IPS-NIHi11 (cell line): ENCODE data around the gene PKD1L1.
"Not testable (repeated sequence)": the region's sequence is repeated elsewhere in the genome, so short reads cannot be mapped to it uniquely, and the experiment has no call there.

Experiments
- DNase-seq: peaks from one replicate; pipeline ENCODE4 v3.0.0; 2012; ENCODE audit warnings: mixed read lengths, low spot score

The PKD1L1 gene, protein sequence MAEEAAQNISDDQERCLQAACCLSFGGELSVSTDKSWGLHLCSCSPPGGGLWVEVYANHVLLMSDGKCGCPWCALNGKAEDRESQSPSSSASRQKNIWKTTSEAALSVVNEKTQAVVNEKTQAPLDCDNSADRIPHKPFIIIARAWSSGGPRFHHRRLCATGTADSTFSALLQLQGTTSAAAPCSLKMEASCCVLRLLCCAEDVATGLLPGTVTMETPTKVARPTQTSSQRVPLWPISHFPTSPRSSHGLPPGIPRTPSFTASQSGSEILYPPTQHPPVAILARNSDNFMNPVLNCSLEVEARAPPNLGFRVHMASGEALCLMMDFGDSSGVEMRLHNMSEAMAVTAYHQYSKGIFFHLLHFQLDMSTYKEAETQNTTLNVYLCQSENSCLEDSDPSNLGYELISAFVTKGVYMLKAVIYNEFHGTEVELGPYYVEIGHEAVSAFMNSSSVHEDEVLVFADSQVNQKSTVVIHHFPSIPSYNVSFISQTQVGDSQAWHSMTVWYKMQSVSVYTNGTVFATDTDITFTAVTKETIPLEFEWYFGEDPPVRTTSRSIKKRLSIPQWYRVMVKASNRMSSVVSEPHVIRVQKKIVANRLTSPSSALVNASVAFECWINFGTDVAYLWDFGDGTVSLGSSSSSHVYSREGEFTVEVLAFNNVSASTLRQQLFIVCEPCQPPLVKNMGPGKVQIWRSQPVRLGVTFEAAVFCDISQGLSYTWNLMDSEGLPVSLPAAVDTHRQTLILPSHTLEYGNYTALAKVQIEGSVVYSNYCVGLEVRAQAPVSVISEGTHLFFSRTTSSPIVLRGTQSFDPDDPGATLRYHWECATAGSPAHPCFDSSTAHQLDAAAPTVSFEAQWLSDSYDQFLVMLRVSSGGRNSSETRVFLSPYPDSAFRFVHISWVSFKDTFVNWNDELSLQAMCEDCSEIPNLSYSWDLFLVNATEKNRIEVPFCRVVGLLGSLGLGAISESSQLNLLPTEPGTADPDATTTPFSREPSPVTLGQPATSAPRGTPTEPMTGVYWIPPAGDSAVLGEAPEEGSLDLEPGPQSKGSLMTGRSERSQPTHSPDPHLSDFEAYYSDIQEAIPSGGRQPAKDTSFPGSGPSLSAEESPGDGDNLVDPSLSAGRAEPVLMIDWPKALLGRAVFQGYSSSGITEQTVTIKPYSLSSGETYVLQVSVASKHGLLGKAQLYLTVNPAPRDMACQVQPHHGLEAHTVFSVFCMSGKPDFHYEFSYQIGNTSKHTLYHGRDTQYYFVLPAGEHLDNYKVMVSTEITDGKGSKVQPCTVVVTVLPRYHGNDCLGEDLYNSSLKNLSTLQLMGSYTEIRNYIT (N-terminal part only)

DNA sequence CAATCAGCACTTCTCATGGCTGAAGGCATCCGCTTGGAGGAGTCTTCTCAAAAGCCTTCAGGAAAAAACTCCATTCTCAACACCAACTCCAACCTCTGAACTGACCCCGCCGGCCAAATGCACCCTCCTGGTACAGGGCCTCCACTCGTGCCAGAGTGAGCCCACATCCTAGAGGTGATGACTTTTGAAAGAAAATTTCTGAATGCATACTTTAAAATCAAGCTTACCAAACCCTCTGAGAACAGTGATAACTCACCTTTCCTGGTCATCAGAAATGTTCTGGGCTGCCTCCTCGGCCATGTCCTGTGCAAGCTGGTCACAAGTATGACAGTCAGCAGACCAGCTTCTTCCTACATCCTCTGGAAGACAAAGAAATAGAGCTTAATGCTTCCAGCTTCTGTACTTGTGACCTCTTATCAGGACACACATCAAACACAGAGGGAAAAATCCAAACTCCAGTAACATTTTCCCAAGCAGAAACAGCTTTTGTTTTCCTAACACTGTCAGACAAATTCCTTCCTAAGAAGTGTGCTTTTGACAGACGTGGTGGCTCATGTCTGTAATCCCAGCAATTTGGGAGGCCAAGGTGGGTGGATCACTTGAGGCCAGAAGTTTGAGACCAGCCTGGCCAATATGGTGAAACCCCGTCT, at the start of gene PKD1L1:
Gene PKD1L1, minus strand, starts transcription at position 326 of the 650 bp plus-strand sequence. Its CDS starts 26 bp downstream, at position 300.
- no peak for DNase-seq

- DNase-seq = no peak
Measured at GRCh38 chr7:47992446-47992845, 44.2 kb upstream of the PKD1L1 start.

DNA sequence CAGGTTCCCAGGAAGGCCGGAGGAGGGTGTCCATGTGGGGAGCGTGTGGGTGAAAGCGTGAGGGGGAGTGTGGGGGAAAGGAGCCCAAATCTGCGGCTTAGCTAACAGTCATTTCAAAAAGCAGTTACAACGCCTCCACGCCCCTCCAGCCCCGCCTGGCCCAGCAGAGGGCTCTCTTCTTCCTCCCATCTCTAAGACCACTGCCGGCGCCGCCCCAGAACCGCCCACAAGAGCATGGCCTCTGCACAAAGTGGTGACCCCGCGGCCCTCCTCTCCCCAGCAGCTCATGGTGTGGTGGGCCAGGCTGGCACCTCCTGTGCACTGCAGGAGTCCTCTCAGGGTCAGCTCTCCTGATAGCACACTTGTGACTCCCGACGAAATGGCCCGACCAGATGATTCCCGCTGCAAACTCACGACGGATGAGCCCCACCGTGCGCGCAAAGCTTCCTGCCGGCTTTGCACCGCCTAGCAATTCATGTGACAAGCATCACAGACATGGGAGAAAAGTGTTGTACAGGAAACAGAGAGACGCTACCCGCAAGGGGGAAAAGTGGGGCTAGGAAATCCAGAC, 43.6 kb upstream of the PKD1L1 start:
- peak; percentile 79 for DNase-seq

DNA sequence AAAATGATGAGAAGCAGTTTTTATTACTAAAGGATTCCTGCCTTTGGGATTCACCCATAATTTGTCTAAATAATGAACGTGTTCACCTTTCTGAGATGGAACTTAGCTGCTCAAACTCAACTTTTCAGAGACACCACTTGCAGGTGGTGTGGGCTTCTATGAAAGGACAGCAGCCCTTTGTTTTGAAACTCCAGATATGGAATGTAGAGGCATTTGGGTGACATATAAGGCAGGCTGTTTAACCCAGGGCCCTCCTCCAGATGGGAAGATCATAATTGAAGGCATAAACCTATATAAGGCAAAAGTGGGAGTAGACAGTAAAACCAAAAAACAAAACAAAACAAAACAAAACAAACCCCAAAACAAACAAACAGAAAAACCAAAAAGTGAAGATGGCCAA, 43.0 kb upstream of the PKD1L1 start:
- DNase-seq = no peak

DNA sequence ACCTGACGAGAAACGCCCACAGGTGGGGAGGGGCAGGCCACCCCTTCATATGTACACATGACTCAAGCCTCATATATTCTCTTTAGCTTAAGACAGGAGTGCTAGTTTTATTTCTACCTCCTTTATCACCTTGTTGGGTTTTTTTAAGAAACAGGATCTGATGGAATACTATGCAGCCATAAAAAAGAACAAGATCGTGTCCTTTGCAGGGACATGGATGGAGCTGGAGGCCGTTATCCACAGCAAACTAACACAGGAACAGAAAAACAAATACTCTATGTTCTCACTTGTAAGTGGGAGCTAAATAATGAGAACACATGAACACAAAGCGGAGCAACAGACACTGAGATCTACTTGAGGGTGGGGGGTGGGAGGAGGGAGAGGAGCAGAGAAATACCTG, 42.3 kb upstream of the PKD1L1 start:
- no peak for DNase-seq

GRCh38 chr7:47989607-47990400, 41.5 kb upstream of the PKD1L1 start:
- DNase-seq = not testable (repeated sequence)

DNA sequence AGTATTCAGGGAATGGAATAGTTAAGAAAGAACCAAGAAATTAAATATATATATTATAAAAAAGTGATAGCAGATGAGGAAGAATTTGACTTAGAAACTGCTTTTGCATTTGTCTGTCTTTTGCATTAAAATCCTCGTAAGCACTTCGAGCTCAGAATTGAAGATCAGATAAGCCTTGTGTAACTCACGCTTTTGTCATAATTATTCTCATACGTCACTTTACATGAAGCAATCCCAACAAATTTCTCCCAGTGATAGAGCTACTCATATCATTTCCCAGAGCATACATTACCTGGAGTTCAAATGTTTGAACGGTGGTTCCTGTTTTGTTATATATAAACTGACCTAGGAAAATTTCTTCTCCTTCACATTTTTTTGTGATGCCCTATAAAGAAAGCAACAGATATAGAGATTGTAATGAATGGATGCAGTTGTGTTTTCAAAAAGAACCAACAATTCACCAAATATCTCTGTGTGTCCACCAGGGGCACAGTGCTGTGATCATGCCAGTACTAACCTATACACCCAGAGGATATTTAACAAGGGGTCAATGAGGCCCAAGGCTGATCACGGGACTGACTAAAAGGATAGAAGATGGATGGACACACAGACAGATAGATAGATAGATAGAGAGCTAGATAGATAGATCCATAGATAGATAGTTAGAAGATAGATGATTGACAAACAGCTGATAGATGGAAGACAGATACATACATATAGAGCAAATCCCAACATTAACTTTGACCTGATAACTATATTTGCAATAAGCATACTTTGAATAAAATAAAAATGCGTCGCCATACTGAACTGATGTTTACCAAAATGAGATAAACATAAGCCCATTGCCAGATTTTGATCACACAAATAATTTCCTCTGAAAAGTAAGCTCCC, 40.5 kb upstream of the PKD1L1 start:
- DNase-seq = peak; percentile 23

DNA sequence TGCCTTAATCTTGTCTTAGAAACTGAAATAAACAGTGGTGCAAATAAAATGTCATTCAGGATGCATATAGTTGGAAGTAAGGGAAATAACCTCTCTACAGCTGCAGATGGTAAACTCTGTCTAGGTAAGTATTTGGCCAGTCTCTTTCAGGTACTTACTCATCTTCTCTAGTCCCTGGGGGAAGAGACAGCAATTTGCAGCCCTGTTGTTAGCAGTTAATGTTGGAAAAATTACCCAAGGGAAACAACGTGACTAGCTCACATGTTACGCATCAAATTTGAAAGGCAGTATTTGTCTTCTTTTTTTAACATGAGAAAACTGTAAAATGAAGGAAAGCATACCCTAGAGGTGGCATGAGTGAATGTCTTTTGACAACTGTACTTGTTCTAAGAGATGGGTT, 34.3 kb upstream of the PKD1L1 start:
- no peak for DNase-seq

GRCh38 chr7:47980648-47981047, 32.4 kb upstream of the PKD1L1 start:
- DNase-seq = not testable (repeated sequence)

DNA sequence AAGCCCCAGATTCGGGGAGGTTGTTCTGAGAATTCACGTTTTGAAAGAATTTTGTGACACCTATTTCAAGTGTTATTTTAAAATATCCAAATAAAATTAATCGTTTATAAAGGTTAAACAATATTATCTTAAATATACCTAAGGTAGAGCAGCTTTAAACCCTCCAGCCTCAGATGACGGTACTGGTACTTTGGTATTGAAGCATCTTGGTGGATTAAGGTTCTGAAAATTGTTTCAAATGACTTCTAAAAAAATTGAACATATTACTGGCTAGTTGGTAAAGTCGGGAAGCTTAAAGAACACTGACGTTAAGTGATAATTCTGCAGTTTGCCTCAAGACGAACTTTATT, 31.5 kb upstream of the PKD1L1 start:
- no peak for DNase-seq

DNA sequence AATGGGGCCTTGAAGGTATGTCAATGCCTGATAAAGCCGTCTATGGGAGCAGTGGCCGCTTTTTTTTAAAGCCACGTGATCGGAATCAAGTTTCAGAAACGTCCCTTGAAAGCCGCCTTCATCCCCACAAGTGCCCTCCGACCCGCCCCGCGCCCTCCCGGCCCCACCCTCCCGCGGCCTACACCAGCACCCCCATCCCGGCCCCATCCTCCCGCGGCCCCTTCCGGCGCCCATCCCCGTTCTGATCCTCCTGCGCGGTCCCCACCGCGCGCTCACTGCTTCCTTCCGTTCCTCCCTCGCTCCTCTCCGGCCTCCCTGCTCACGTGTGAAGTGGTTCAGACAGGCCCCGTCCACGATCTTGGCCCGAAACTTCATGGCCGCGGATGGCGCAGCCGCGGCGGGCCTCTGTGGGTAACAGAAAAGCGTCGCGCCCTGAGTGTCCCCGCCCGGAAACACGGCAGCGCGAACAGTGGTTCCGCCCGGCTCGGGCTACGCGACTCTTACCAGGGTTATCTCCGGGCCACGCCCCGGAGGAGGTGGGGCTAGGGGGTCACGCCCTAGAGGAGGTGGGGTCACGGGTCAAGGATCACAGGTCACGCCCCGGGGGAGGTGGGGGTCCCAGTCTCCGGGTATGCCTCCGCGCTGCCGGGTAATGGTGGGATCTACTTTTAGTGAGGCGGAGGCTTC, 31.0 kb upstream of the PKD1L1 start, which contains the start of gene HUS1:
Gene HUS1, minus strand, starts transcription at position 471 of the 687 bp plus-strand sequence. Its CDS starts 96 bp downstream, at position 375.
- DNase-seq = peak; percentile 95

DNA sequence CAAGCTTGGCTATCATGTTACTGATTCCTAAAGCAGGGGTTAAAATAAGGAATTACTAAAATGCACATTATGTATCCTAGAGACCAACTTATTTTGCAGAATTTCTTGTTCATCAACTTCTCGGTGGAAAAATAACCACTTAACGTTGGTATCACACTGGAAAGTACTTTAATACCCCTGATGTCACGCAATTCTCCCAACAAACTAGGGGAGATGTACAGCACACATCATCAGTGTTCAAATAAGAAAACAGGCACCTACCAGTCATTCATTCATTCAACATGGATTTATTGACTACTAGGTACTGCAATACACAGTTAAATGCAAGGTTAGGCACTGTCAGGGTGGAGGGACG, 30.5 kb upstream of the PKD1L1 start:
- DNase-seq = no peak

DNA sequence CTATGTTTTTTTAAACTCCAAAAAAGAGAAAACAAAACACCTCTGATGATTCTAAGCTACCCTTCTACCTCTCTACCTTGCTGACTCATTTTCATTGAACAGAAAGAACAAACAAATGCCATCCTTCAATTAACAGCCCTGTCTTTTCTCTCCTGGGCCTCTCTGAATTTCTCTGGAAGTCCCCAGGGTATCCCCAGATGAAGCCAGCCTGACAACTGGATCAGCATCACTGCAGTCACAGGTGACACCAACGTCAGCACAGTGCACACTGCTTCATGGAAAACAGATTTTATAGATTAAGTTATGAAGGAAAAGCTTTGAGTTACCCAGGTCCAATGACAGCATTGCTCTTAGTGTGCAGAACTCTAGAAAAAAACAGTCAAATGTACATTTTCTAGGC, 25.5 kb upstream of the PKD1L1 start:
- no peak for DNase-seq

GRCh38 chr7:47970761-47971160, 22.5 kb upstream of the PKD1L1 start:
- no peak for DNase-seq

DNA sequence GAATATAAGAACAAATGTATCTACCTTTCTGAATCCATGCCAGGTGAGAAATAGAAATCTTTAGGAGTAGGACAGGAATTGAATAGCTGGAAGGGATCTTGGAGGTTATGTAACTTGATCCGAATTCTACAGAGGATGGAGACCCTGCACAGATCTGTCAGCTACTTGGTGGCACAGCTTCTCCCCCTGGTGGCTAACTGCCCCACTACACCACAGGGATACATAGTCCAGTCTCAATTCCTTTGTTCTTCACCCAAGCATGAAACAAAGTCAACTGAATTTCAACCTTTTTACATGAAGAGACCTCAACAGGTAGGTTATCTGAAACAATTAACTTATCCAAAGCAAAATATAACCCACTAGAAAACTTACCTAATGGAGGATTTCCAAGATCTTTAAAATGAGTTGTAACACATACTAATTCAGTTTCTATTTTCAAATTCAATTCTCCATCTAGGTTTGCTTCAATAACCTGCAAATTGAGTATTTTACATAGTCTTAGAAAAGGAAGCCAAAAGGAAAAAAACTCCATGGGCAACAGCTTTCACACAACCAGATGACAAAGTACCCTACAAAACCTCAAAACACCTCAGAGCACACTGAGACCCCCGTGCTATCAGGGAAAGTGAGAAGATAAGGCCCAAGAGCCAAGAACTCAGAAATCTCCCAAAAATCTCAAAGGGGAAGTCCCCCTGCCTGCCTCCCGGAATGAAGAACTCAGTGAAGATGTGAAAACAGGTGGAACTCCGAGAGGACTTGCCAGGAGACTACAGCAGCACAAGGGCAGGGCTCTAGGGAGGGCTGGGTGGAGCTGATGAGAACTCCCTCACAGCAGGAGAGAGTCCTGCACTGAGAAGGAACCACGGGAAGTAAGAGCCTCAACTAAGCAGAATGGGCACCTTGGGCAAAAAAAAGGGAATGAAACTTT, 20.8 kb upstream of the PKD1L1 start:
- peak; percentile 86 for DNase-seq

- DNase-seq = no peak
Measured at GRCh38 chr7:47967708-47968107, 19.4 kb upstream of the PKD1L1 start.

- DNase-seq = no peak
Measured at GRCh38 chr7:47967123-47967522, 18.9 kb upstream of the PKD1L1 start.

DNA sequence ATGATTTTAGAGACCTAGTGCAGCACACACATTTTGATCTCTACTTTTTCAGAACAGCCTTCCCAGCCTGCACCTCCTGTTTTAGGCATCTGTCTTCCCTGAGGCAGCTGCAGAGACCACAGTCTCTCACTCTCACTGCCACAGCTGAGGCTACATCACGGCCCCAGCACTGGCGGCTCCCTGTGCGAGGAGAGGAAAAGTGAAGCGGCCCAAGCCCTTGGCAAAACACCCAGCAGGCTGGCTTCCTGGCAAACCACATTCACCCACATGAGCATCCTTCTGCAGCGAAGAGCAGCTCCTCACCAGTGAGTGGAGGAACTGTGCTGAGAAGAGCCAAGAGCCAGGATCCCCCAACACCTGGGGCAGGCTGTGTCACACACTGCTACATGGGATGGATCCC, 17.2 kb upstream of the PKD1L1 start:
- DNase-seq = no peak
